Measurements from ENCODE around the gene NOP16. TPM values are rescaled to one million over a fixed set of nuclear protein-coding genes. Genes with fewer than 3 reads are reported as not detected.

The NOP16 gene
- total RNA-seq, 4 donors from 2014 or later = 11.5 to 22.5 (median 12.1) TPM

- WGBS, 2 donors = 51 to 66% methylated on average over 6 to 7 of the region's 7 CpGs
- peak in 1 of 2 donors; percentile 84 for DNase-seq (ENCODE audit: low spot score in 2 of 2)
- no peak overlapping the region for H3K4me3 ChIP-seq (ENCODE audit: low read depth, poor library complexity, severe bottlenecking)
These were observed 25.4 kb upstream of the NOP16 start for GRCh38 chr5:176413709-176414191.

DNA sequence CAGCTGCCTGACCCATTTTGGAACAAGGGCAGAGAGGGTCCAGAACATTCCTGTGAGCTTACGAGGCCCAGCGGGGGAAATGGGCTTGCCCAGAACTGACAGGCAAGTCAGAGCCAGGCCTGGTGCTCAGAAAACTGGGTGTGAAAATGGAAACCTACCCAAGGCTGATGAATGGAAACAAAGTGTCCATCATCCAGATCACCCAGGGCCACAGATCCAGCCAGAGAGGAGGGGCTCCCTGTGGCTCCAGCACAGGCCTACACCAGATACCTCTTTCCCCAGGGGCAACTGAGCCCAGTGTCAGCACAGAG lies 24.8 kb upstream of the NOP16 start:
- intact Hi-C loops (cut with DNase I; ENCODE audit: low total_unique reads) = loop anchor here (10.0 kb wide), 1 partner anchor 122 kb away; the partner anchor contains the start of gene RNF44
- DNase-seq (ENCODE audit: low spot score in 2 of 2) = peak in 1 of 2 donors; percentile 87
- 13 to 27% methylated on average over 2 of the region's 2 CpGs for WGBS, 2 donors
- no peak for TF ChIP-seq POLR2A (IDR thresholded peaks at IDR 0.05)
- TF ChIP-seq, protein P1, sequence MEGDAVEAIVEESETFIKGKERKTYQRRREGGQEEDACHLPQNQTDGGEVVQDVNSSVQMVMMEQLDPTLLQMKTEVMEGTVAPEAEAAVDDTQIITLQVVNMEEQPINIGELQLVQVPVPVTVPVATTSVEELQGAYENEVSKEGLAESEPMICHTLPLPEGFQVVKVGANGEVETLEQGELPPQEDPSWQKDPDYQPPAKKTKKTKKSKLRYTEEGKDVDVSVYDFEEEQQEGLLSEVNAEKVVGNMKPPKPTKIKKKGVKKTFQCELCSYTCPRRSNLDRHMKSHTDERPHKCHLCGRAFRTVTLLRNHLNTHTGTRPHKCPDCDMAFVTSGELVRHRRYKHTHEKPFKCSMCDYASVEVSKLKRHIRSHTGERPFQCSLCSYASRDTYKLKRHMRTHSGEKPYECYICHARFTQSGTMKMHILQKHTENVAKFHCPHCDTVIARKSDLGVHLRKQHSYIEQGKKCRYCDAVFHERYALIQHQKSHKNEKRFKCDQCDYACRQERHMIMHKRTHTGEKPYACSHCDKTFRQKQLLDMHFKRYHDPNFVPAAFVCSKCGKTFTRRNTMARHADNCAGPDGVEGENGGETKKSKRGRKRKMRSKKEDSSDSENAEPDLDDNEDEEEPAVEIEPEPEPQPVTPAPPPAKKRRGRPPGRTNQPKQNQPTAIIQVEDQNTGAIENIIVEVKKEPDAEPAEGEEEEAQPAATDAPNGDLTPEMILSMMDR (IDR thresholded peaks at IDR 0.05) = no peak
- no peak overlapping the region for H3K4me3 ChIP-seq (ENCODE audit: low read depth, poor library complexity, severe bottlenecking)

More at GRCh38 chr5:176413709-176414191, 25.4 kb upstream of the NOP16 start:
- intact Hi-C loops (cut with DNase I; ENCODE audit: low total_unique reads) = loop anchor here (10.0 kb wide), 1 partner anchor 121 kb away; the partner anchor contains the start of gene RNF44
- TF ChIP-seq, protein P1 (IDR thresholded peaks at IDR 0.05) = no peak
- no peak for TF ChIP-seq POLR2A (IDR thresholded peaks at IDR 0.05)

DNA sequence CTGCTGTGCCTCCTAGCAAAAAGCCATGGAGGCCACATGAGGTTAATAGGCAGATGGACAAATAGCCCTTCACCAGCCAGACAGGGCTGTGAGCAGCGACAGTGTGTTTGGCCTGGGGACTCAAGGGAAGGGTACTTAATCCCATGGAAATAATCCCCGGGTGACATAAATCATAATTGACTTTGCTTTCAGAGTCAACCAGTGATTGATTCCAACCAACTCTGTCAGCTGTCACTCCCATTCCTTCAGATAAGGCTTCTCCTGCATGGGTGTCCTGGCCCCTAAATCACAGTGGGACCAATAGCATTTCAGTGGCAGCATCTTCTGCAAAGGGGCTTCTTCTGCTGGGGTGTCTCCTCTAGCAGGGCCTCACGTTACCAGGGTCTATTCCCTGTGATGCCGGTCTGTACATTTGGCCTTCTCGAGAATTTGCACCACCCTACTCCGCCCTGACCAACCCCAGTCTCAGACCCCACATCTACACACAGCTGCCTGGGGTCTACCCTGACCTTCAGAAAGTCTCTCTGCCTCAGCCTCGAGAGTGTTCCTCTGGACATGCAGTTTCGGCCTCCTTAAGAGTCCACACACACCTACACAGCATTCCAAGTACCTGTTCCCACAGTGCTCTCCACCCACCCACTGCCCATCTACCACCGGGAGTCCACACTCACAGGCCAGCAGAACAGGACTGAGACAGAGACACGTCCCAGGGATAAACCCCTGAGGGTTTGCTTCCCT lies 24.3 kb upstream of the NOP16 start:
- 40 to 50% methylated on average over 10 of the region's 10 CpGs for WGBS, 2 donors
- TF ChIP-seq, protein P1 (IDR thresholded peaks at IDR 0.05) = no peak
- no peak for TF ChIP-seq POLR2A (IDR thresholded peaks at IDR 0.05)
- DNase-seq (ENCODE audit: low spot score in 2 of 2) = peak in 1 of 2 donors; percentile 75
- no peak overlapping the region for H3K4me3 ChIP-seq (ENCODE audit: low read depth, poor library complexity, severe bottlenecking)
- intact Hi-C loops (cut with DNase I; ENCODE audit: low total_unique reads) = loop anchor here (10.0 kb wide), 1 partner anchor 122 kb away; the partner anchor contains the start of gene RNF44

GRCh38 chr5:176410486-176411180 lies 22.2 kb upstream of the NOP16 start:
- TF ChIP-seq, protein P1 (IDR thresholded peaks at IDR 0.05) = no peak
- no peak for TF ChIP-seq POLR2A (IDR thresholded peaks at IDR 0.05)
- intact Hi-C loops (cut with DNase I; ENCODE audit: low total_unique reads) = loop anchor here (10.0 kb wide), 1 partner anchor 124 kb away; the partner anchor contains the start of gene RNF44
- 63 to 74% methylated on average over 5 of the region's 5 CpGs for WGBS, 2 donors
- peak in 1 of 2 donors; percentile 66 for DNase-seq (ENCODE audit: low spot score in 2 of 2)
- H3K4me3 ChIP-seq (ENCODE audit: low read depth, poor library complexity, severe bottlenecking) = no peak overlapping the region

DNA sequence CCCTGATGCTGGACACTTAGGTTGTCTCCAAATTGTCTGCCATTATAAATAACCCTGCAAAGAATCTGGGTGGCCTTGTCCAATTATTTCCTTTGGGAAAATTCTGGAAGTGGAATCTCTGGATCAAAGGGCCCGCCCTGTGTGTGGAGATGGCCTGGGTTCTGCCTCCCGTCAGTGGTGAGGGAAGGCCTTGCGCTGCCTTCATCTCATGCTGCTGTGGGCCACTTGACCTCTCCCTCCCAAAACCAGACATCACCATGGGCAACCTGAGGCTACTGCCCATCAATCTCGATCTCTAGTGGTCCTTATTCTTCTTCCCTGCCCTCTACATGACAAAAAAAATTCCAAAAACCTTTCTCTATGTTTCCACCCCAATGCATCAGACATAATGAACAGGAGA lies 21.4 kb upstream of the NOP16 start:
- peak in 1 of 2 donors; percentile 66 for DNase-seq (ENCODE audit: low spot score in 2 of 2)
- no peak overlapping the region for H3K4me3 ChIP-seq (ENCODE audit: low read depth, poor library complexity, severe bottlenecking)
- TF ChIP-seq, protein P1 (IDR thresholded peaks at IDR 0.05) = no peak
- TF ChIP-seq POLR2A (IDR thresholded peaks at IDR 0.05) = no peak
- intact Hi-C loops (cut with DNase I; ENCODE audit: low total_unique reads) = loop anchor here (10.0 kb wide), 1 partner anchor 125 kb away; the partner anchor contains the start of gene RNF44
- 86 to 90% methylated on average over 4 of the region's 4 CpGs for WGBS, 2 donors

All from lower leg skin (tissue), 4 donors.